Activated naive CD4-positive, alpha-beta T cell (primary cell): Measurements from ENCODE around the gene QPCTL.
"Not testable (repeated sequence)": the region's sequence is repeated elsewhere in the genome, so short reads cannot be mapped to it uniquely, and the experiment has no call there.

Experiments
- DNase-seq, 4 experiments: peaks; one replicate each; lab custom pipeline; 2025; lab: John Stamatoyannopoulos, UW

QPCTL gene

DNA sequence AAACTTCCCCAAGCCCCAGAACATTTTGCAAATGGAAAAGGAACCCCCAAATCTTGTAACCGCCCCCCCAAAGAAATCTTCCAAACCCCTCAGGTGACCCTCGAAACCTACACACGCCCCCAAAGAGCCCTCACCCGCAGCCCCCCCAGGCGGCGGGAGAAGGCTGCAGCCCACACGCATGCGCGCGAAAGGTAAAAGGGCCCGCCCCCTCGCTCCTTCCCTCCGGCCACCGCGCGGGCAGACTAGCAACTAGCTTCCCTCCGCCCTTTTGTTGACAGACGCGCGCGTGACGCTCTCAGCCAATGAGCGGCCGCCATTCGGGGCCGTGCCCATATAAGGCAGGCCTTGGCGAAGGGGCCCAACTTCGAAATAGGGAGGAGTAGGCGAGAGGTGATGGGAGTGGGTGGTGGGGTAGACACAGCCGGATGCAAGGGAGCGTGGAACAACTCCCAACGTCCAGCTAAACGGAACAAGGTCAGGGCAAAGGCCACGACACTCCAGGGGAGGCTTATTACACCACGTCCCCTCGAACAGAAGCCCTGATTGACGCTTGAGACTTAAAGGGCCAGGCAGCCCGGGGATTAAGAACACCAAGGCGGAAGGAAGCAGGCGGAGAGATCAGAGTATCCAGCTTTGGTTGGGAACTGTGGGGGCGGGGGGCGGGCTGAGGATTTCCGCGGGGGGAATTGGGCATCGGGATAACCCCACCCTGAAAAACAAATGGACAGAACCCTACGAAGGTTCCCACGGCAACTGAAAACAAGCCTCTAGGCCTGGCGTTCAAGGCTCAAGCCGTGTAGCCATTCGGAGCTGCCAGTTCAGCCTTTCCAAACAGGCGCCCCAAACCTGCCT lies 24.9 kb downstream of the QPCTL start:
- DNase-seq = peak; percentile 79 to 96 (median 86)

DNA sequence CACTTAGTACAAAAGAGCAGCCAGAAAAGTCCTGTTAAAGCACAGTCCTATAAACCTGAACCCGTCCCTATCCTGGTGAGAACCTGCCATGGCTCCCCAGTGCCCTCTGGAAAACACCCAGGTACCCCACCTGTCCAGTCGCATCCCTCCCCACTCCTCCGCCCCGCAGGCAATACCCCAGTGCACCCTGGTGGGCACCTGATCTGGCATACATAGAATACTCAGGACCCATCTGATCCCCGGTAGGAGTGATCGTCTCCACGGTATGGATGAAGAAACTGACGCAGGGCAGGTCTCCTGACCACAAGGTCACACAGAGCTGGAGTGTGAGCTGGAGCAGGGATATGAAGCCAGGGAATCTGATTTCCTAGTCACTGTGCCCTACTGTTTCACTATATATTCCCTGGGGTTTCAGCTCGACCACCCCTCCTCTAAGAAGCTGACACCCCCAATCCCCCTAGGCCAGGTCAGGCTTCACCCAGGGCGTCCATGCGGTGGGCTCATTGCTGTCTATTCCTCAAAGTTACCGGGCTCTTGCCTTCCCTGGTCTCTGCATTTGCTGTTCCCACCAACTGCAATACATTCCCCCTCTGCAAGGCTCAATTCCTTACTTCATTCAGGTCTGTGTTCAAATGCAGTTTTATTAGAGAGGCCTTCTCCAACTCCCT lies 25.7 kb downstream of the QPCTL start:
- no peak for DNase-seq

DNA sequence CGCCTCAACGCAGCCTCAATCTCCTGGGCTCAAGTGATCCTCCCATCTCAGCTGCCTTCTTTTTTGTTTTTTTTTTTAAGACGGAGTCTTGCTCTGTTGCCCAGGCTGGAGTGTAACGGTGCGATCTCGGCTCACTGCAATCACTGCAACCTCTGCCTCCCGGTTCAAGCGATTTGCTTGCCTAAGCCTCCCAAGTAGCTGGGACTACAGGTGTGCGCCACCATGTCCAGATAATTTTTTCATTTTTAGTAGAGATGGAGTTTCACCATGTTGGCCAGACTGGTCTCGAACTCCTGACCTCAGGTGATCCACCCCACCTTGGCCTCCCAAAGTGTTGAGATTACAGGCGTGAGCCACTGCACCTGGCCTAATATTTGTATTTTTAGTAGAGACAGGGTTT lies 27.6 kb downstream of the QPCTL start:
- DNase-seq = not testable (repeated sequence)

DNA sequence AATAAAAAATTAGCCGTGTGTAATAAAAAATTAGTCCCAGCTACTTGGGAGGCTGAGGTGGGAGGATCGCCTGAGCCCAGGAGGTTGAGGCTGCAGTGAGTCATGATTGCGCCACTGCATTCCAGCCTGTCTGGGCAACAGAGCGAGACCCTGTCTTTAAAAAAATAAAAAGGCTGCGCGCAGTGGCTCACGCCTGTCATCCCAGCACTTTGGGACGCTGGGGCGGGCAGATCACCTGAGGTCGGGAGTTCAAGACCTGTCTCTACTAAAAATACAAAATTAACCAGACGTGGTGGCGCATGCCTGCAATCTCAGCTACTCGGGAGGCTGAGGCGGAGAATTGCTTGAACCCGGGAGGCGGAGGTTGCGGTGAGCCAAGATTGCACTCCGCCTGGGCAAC lies 36.2 kb downstream of the QPCTL start:
- DNase-seq = not testable (repeated sequence)

DNA sequence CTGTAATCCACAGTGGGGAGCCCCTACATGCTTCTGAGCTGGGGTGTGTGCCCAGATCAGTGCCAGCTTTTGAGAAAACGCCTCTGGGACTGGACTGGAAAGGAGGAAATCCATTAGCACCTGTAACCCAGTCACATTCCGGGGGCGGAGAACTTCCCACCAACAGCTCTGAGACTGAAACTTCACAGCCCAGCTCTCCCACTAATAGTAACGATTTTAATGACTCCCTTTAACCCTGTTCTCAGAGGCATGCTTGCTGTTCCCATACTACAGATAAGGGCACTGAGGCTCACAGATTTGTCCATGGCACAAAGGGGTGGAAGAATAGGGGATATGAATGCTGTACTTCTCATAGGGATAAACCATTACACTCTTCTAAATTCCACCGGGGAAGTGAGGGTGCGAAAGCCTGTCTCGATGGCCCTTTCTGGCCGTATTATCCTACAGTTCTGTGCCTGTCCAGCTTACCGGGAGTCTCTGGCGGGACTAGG lies 37.4 kb downstream of the QPCTL start:
- no peak for DNase-seq

DNA sequence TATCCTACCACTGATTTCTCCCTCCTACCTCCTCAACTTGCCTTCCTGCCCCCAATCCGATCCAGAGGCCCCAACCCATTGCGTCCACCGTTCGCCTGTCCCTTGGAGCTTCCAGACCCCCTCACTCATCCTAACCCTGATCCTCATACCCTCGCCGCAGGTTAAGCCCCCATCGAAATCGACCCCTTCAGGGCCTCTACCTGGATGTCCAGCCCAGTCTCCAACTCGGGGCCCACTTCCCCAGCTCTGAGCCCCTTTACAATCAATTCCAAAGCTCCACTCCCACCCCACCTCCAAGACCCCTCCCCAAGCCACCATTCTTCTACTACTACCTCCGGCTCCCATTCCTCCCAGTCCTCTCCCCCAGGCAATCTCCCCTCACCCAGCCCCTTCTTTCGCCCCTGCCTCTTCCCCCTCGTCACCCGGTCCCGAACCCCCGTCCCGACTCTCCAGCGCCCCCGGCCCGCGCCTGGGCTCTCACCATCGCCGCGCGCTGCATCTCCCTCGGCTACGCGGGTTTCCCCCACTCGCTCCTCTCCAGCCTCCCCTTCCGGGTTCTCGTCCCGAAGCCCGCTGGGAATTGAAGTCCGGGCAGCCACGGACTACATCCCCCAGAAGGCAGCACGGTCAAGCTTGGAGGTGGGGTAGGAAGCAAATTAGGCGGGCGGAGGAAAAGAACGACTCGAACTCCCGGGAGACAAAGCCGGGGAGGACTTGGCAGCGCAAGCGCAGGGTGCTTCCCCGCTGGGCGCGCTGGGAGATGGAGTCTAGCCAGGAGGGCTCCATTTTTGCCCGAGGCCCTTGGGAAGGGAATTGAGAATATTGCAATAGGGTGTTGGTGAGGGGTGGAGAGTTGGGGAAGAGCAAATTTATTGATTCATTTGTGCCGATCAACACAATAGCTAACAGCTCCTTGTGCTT lies 38.2 kb downstream of the QPCTL start, which contains the start of gene FBXO46:
Gene FBXO46 (minus strand): TSS at position 529 of the 921 bp plus-strand sequence. CDS start 17,401 bp downstream, outside the sequence.
- DNase-seq = peak; percentile 67 to 85 (median 78)

DNA sequence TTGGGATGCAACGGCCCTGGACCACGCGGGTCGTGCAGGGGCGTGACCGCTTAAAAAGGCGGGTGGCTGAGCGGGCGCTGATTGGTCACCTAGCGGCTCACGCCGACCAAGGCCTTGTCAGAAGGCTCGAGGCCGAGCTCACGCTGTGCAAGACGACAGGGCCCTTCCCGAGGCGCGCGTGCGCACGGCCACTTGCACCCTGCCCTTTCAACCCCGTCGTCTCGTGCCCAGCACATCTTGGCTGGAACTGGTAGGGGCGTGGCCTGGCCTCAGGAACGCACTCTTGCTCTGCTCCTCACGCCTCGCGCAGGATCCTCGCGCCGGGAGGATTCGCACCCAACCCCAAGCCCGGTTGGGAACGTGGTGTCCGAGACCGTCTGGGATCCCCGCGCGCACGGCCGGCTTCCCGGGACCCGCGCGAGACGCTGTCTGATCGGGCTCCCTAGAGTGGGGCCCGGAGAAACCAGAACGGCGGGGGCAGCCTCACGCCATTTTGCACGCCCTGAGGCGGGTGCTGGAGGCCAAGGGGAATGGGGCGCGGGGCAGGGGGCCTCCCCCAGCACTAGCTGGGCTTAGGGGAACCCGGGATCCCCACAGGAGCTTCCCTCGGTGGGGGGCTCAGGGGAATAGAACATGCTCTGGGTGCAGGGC lies 40.8 kb downstream of the QPCTL start, which contains the start of gene MEIOSIN:
Gene MEIOSIN (plus strand): TSS at position 280 of the 651 bp plus-strand sequence. CDS start 1,938 bp downstream, outside the sequence.
- no peak for DNase-seq

DNA sequence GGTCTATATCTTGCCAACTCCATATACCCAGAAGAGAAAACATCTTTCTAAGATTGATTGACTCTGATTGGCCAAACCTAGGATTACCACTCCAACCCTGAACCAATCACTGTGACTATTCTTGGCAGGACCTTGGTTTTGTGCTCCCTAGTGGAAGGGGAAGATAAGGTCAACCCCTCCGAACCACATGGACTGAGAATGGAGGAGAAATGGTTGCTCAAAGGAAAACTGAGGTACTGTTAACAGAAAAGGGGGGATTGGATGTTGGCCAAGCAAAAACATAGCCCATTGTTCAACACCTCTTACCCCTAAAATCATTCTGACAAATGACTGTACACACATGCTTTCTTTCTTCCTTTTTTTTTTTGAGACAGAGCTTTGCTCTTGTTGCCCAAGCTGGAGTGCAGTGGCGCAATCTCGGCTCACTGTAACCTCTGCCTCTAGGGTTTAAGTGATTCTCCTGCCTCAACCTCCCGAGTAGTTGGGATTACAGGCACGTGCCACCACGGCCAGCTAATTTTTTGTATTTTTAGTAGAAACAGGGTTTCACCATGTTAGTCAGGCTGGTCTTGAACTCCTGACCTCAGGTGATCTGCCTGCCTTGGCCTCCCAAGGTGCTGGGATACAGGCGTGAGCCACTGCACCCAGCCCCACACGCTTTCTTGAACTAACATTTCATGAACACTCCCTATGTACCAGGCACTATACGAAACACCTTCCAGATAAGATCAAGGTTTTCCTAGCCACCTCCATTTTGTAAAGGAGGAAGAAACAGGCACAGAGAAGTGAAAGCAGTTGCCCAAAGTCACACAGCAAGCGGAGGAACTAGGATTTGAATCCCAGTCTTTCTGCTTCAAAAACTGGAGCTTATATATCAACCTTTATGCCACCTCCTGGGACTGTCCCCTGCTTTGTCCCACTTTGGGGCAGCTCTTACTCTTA lies 47.3 kb downstream of the QPCTL start:
- no peak for DNase-seq

DNA sequence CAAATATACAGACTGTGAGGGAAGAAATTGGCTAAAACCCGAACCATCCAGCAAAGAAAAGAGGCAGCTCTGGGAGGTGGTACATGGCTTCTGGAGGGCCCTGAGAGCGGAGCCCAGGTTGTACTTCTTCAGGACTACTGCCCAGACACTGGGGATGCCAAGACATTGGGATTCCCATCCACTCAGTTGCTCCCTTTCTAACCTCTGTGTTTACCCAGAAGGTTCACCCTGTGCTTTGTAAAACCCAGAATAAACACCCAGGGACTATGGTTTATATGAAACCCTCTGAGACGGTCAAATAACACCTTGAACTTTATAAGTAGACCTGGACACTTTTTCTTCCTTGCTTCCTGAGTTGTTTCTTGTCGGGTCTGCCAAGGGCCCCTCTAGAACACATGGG lies 50.5 kb downstream of the QPCTL start:
- no peak for DNase-seq

DNA sequence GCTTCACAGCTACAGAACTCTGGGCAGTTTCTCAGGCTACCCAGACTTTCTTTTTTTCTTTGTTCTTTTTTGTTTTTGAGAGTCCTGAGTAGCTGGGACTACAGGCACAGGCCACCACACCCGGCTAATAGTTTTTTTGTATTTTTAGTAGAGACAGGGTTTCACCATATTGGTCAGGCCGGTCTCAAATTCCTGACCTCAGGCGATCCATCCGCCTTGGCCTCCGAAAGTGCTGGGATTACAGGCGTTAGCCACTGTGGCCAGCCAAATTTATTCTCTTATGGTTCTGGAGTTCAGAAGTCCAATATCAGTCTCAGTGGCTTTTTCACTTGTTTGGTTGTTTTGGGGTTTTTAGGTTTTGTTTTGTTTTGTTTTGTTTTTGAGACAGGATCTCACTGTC lies 53.1 kb downstream of the QPCTL start:
- DNase-seq = no peak

DNA sequence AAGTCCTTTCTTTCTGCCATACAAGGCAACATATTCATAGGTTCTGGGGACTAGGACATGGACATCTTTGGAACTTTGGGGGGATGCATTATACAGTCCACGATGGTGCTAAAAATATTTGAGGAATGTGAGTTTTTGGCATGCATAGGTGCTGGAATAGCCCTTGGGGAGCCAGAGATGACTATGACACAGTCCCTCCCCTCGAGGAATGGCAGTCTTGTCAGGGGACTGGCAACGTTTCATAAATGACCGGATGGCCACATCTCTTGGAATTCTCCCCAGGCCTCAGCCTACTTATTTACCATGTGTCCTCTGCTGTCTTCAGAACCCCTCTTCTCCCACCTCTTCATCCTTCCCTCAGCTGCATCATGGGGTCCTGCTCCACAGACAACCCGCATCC lies 54.4 kb downstream of the QPCTL start:
- no peak for DNase-seq

DNA sequence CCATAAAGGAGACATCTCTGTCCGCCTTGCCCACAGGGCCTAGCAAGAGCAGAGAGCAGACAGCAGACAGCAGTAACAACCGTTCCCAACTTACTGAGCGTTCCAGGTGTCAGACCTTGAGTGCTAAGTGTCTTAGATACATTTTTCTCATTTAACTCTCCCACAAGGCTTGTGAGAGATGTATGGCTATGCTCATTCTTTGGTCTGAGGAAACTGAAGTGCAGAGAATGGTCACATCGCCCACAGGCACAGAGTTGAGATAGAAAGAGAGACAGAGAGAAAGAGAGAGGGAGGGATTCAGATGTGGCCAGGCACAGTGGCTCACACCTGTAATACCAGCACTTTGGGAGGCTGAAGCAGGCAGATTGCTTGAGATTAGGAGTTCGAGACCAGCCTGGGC lies 55.0 kb downstream of the QPCTL start:
- DNase-seq = no peak

DNA sequence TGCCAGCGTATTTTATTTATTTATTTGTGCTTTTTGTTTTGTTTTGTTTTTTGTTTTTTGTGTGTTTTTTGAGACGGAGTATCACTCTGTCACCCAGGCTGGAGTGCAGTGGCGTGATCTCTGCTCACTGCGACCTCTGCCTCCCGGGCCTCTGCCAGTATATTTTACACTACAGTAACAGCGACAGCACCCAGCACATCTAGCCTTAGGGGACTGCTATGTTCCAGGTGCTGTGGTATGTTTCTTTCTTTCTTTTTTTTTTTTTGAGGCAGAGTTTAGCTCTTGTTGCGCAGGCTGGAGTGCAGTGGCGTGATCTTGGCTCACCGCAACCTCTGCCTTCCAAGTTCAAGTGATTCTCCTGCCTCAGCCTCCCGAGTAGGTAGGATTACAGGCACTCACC lies 59.0 kb downstream of the QPCTL start:
- not testable (repeated sequence) for DNase-seq

DNA sequence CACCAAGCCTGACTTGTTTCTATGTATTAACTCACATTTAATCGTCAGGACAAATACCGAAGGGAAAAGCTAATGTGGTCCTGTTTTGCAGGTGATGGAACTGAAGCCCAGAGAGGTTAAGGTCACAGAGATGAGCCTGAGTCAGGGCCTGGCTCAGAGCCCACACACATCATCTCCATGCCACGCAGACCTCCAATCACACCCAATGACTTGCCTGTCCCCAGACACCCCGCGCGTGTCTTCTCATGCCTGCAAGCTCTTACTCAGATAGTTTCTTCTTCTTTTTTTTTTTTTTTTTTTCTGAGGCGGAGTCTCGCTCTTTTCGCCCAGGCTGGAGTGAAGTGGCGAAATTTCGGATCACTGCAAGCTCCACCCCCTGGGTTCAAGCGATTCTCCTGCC lies 60.2 kb downstream of the QPCTL start:
- no peak for DNase-seq

DNA sequence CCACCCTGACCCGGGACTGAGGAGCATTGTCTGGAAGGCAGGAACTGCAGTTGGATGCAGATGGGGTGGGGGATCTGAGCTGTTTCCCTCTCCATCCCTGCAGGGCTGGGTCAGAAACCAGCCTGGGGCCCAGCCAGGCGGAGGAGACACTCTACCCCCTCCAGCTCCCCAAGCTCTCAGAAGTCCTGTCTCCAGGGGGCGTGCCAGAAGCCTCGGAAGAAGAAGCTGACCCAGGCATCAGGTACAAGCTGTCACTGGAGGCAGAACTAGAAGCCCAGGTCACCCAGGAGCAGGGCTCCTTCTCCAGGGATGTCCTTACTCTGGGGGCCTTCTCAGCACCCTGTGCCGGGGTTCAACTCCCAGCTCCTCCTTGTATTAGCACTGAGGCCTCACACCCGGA lies 61.1 kb downstream of the QPCTL start:
- no peak for DNase-seq
